T1000 (cell line): ENCODE data around the gene SH2D3A.
"Not testable (repeated sequence)": the region's sequence is repeated elsewhere in the genome, so short reads cannot be mapped to it uniquely, and the experiment has no call there.

ENCODE experiments used
- DNase-seq: peaks from one replicate; lab custom pipeline; 2025; ENCODE audit warnings: mixed read lengths; lab: John Stamatoyannopoulos, UW

Gene SH2D3A

DNA sequence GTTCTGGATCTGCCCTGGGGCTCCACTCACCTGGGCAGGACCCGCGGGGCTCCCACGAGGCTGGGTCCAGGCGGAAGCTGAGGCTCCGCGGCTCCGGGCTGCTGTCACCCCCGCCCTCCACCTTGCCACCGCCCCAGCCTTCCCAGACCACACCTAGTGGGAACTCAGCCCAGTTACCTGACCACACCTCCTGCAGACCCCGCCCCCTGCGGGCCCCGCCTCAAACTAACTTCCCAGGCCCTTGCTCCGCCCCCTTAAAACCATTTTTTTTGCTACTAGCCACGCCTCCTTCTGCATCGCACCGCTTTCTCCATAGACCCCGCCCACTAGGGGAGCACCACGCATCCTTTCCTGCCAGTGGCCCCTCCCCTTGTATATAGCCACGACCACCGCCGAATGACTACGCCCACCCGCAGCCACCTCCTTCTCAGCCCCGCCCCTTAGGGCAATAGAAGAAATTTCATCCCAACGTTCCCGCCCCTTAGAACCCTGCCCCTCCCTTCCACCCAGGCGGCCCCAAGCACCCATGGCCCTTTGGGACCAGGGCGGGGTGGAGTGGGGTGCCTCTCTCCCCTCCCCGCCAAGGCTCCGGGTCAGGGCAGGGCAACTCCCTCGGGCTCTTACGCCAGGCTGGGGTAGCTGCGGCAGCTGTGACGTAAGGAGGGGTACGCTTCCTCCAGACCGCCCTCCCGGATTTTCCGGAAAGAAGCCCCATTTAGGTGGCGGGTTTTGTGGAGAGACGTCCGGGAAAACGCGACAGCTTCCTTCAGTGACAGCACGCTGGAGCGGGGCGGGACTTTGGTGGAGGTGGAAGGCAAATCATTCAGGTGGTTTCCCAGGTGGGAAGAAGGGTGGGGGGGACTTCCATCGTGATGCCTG lies at the start of gene SH2D3A:
TSS of gene SH2D3A (minus strand) at position 79 of the 879 bp plus-strand sequence. CDS start 3,687 bp downstream, outside the sequence.
- no peak for DNase-seq

DNA sequence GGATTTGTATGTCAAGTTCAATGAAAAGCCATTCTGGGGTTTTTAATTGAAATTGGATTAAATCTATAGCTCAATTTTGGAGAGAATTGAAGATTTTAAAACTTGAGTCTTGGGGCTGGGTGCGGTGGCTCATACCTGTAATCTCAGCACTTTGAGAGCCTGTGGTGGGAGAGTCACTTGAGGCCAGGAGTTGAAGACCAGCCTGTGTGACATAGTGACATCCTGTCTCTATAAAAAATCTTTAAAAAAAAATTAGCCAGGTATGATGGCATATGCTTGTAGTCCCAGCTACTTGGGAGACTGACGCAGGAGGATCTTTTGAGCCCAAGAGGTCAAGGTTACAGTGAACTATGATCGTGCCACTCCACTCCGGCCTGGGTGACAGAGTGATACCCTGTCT lies 46.4 kb upstream of the SH2D3A start:
- no peak for DNase-seq

DNA sequence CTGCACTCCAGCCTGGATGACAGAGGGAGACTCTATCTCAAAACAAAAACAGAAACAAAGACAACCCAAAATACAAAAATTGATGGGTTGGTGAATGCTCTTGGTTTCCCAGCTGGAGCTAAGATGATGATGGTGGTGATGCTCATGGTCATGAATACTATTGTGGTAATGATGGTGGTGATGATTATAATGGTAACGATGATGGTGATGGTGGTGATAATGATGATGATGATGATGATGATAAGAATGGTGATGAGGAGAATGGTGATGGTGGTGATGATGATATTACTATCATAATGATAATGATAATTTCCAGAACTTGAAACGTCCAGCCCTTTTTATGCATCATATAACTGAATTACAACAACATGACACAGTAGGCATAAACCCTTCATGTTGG lies 45.4 kb upstream of the SH2D3A start:
- no peak for DNase-seq

DNA sequence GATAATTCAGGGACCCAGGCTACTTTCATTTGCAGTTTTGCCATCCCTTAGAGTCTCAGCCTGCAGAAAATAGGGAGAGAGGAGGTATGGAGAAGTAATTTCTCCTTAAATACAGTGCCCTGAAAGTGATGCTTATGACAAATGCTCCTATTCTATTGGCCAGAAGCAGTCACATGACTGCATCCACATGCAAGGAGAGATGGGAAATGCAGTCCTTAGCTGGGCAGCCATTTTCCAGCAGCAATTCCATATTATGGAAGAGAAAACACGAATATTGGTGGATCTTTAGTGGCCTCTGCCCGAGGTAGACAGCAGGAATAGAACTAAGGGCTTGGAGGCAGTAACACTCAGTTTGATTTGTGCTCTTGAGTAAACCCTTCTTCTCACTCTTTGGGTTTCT lies 44.7 kb upstream of the SH2D3A start:
- DNase-seq = no peak

GRCh38 chr19:6811378-6811777 lies 44.1 kb upstream of the SH2D3A start:
- DNase-seq = no peak

DNA sequence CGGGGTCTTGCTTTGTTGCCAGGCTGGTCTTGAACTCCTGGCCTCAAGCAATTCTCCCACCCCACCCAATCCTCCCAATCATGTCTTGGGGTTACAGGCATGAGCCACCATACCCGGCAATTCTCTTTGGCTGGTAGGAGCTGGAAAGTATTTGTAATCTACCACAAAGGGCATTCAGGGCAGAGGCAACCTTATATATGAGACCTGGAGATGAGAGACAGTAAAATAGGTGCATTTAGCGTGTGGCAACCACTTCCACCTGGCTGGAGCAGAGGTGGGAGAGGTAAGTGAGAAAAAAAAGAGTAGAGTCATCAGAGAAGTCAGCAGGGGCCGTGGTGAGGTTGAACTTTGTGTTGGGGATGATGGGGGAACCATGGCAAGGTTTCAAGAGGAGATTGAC lies 42.0 kb upstream of the SH2D3A start:
- no peak for DNase-seq

GRCh38 chr19:6808494-6808893 lies 41.3 kb upstream of the SH2D3A start:
- DNase-seq = no peak

GRCh38 chr19:6807291-6807690 lies 40.1 kb upstream of the SH2D3A start:
- no peak for DNase-seq

- no peak for DNase-seq
These were observed 39.3 kb upstream of the SH2D3A start for GRCh38 chr19:6806488-6806887.

DNA sequence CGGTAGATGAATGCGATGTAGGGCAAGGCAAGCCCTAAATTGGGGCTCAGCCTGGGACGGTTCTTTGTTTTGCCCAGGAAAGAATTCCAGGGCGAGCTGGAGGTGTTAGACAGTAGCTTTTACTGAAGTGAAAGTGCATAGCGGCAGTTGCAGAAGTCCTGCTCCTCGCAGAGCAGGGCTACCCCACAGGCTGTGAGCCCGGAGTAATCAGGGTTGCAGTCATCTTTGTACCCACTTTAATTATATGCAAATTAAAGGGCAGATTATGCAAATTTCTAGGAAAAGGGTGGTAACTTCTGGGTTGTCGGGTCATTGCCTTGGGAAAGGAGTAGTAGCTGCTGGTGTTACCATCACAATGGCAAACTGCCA lies 35.8 kb upstream of the SH2D3A start:
- DNase-seq = no peak

DNA sequence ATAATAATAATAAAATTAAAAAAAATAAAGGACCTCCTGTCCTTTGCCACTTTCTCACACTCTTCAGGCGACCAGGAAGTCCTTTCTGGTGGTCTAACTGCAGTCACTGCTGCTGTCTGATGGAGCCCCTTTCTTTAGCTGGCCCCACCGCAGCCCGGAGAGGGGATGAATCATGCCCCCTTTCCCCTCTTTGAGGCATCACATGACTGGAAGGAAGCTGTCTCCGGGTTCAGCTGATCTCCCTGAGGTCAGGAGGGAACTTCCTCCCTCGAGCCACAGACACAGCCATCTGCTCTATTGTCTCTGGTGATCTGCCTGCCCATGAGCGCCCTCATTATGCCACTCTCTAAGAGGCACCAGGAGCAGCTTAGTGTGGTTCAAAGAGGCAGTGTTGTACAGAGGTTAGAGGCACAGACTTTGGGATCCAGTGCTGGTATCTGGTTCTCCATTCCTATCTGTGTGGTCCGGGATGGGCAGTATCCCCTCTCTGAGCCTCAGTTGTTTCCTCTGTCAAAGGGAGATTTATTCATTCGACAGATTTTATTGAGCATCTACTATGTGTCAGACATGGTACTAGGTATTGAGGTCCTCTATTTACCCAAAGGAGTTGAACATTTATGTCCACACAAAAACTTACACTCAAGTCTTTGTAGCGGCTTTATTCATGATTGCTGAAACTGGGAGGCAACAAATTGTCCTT lies 35.3 kb upstream of the SH2D3A start:
- DNase-seq = no peak

- DNase-seq = no peak
These were observed 34.4 kb upstream of the SH2D3A start for GRCh38 chr19:6801485-6802086.

GRCh38 chr19:6800991-6801484 lies 33.8 kb upstream of the SH2D3A start:
- no peak for DNase-seq

- DNase-seq = not testable (repeated sequence)
These were observed 33.0 kb upstream of the SH2D3A start for GRCh38 chr19:6800160-6800790.

DNA sequence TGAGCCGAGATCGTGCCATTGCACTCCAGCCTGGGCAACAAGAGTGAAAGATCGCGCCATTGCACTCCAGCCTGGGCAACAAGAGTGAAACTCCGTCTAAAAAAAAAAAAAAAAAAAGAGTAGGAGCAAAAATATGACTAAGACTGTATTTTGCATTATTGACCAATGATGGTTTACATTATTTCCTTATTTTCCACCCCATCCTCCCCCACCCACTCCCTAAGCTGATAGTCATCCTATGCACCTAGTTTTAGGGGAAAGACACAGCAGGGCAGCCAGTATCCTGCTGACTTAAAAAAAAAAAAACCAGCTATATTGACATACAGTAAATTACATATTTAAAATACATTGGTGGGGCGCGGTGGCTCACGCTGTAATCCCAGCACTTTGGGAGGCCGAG lies 30.4 kb upstream of the SH2D3A start:
- DNase-seq = no peak

GRCh38 chr19:6796278-6796677 lies 29.0 kb upstream of the SH2D3A start:
- no peak for DNase-seq

- no peak for DNase-seq
These were observed 27.6 kb upstream of the SH2D3A start for GRCh38 chr19:6794686-6795431.

GRCh38 chr19:6793973-6794372 lies 26.7 kb upstream of the SH2D3A start:
- no peak for DNase-seq

GRCh38 chr19:6793411-6793810 lies 26.2 kb upstream of the SH2D3A start:
- DNase-seq = no peak

- no peak for DNase-seq
These were observed 24.0 kb upstream of the SH2D3A start for GRCh38 chr19:6791237-6791636.
